ENCODE results near the gene AKR1B1. TPM values are rescaled to one million over a fixed set of nuclear protein-coding genes. Genes with fewer than 3 reads are reported as not detected.
A peak's percentile ranks its signal among the peaks of the same experiment; 100 is the strongest.

The AKR1B1 gene
- 33.0 TPM for polyA plus RNA-seq
- long read RNA-seq, donor 1, transcript AKR1B1-201 (10 exons, 1,409 nt) = major isoform, 8 of 8 reads
- long read RNA-seq, donor 1, partial matches to known transcripts = 0 of 8 reads
- long read RNA-seq, donor 1, other reads (novel, unspliced or antisense) = 0 of 8 reads
- long read RNA-seq, donor 2, transcript AKR1B1-201 (10 exons, 1,409 nt) = major isoform, 24 of 55 reads
- long read RNA-seq, donor 2, partial matches to known transcripts = 30 of 55 reads
- long read RNA-seq, donor 2, other reads (novel, unspliced or antisense) = 0 of 55 reads
- long read RNA-seq, donor 3, transcript AKR1B1-201 (10 exons, 1,409 nt) = major isoform, 19 of 27 reads
- long read RNA-seq, donor 3, partial matches to known transcripts = 7 of 27 reads
- long read RNA-seq, donor 3, other reads (novel, unspliced or antisense) = 0 of 27 reads
- long read RNA-seq, donor 4, partial matches to known transcripts = 0 of 2 reads
- long read RNA-seq, donor 4, other reads (novel, unspliced or antisense) = 0 of 2 reads
- long read RNA-seq, donor 5, transcript AKR1B1-201 (10 exons, 1,409 nt) = major isoform, 14 of 14 reads
- long read RNA-seq, donor 5, partial matches to known transcripts = 0 of 14 reads
- long read RNA-seq, donor 5, other reads (novel, unspliced or antisense) = 0 of 14 reads
- long read RNA-seq, donor 6, transcript AKR1B1-201 (10 exons, 1,409 nt) = major isoform, 11 of 168 reads
- long read RNA-seq, donor 6, partial matches to known transcripts = 155 of 168 reads
- long read RNA-seq, donor 6, other reads (novel, unspliced or antisense) = 0 of 168 reads
- long read RNA-seq, donor 7, transcript AKR1B1-201 (10 exons, 1,409 nt) = major isoform, 14 of 14 reads
- long read RNA-seq, donor 7, partial matches to known transcripts = 0 of 14 reads
- long read RNA-seq, donor 7, other reads (novel, unspliced or antisense) = 0 of 14 reads
- long read RNA-seq, donor 8, transcript AKR1B1-201 (10 exons, 1,409 nt) = major isoform, 17 of 17 reads
- long read RNA-seq, donor 8, partial matches to known transcripts = 0 of 17 reads
- long read RNA-seq, donor 8, other reads (novel, unspliced or antisense) = 0 of 17 reads
- long read RNA-seq, donor 9, transcript AKR1B1-201 (10 exons, 1,409 nt) = major isoform, 13 of 14 reads
- long read RNA-seq, donor 9, partial matches to known transcripts = 0 of 14 reads
- long read RNA-seq, donor 9, other reads (novel, unspliced or antisense) = 0 of 14 reads
- long read RNA-seq, donor 10, transcript AKR1B1-201 (10 exons, 1,409 nt) = major isoform, 14 of 63 reads
- long read RNA-seq, donor 10, partial matches to known transcripts = 48 of 63 reads
- long read RNA-seq, donor 10, other reads (novel, unspliced or antisense) = 0 of 63 reads
- long read RNA-seq, donor 11, transcript AKR1B1-201 (10 exons, 1,409 nt) = major isoform, 14 of 22 reads
- long read RNA-seq, donor 11, partial matches to known transcripts = 8 of 22 reads
- long read RNA-seq, donor 11, other reads (novel, unspliced or antisense) = 0 of 22 reads

- peak; percentile 74 to 78 for DNase-seq
- H3K4me3 ChIP-seq (ENCODE audit: low read length) = peak within 1 kb of the TSS; percentile 54
- no peaks in the 10 kb centered on the region for H3K9me3 ChIP-seq (ENCODE audit: control insufficient read depth, low read depth, low read length)
- WGBS (ENCODE audit: insufficient coverage, low lambda C conversion rate) = 40% methylated on average over 1 of the region's 61 CpGs
- no peaks in the 10 kb centered on the region for H3K4me1 ChIP-seq (ENCODE audit: control insufficient read depth, insufficient read depth, low read length)
- peak within 1 kb of the TSS; percentile 33 for H3K27ac ChIP-seq (ENCODE audit: low read length)
- H3K36me3 ChIP-seq (ENCODE audit: control insufficient read depth, insufficient read depth, low read length) = no peaks in the 10 kb centered on the region
- peaks cover 16% of the 10 kb centered on the region for H3K27me3 ChIP-seq (ENCODE audit: control insufficient read depth, insufficient read depth, low read length)
These were observed at the start of gene AKR1B1 for GRCh38 chr7:134458806-134459698. AKR1B1 (minus strand) TSS chr7:134459100; CDS start chr7:134459062, 38 bp downstream.

GRCh38 chr7:134505856-134506255, 47.0 kb upstream of the AKR1B1 start:
- H3K9me3 ChIP-seq (ENCODE audit: control insufficient read depth, low read depth, low read length) = no peaks in the 10 kb centered on the region
- peaks cover 4% of the 10 kb centered on the region for H3K27me3 ChIP-seq (ENCODE audit: control insufficient read depth, insufficient read depth, low read length)
- H3K36me3 ChIP-seq (ENCODE audit: control insufficient read depth, insufficient read depth, low read length) = no peaks in the 10 kb centered on the region
- H3K4me3 ChIP-seq (ENCODE audit: low read length) = no peak overlapping the region
- DNase-seq = no peak
- H3K4me1 ChIP-seq (ENCODE audit: control insufficient read depth, insufficient read depth, low read length) = no peaks in the 10 kb centered on the region
- no peak overlapping the region for H3K27ac ChIP-seq (ENCODE audit: low read length)
- no CpG with 5 or more reads among the region's 4 CpGs for WGBS (ENCODE audit: insufficient coverage, low lambda C conversion rate)

- no peaks in the 10 kb centered on the region for H3K4me1 ChIP-seq (ENCODE audit: control insufficient read depth, insufficient read depth, low read length)
- WGBS (ENCODE audit: insufficient coverage, low lambda C conversion rate) = no CpG with 5 or more reads among the region's 3 CpGs
- no peaks in the 10 kb centered on the region for H3K9me3 ChIP-seq (ENCODE audit: control insufficient read depth, low read depth, low read length)
- H3K27me3 ChIP-seq (ENCODE audit: control insufficient read depth, insufficient read depth, low read length) = peaks cover 4% of the 10 kb centered on the region
- H3K36me3 ChIP-seq (ENCODE audit: control insufficient read depth, insufficient read depth, low read length) = no peaks in the 10 kb centered on the region
- no peak for DNase-seq
- no peak overlapping the region for H3K27ac ChIP-seq (ENCODE audit: low read length)
- no peak overlapping the region for H3K4me3 ChIP-seq (ENCODE audit: low read length)
These were observed 45.8 kb upstream of the AKR1B1 start for GRCh38 chr7:134504660-134505164.

GRCh38 chr7:134502463-134503371, 43.8 kb upstream of the AKR1B1 start:
- WGBS (ENCODE audit: insufficient coverage, low lambda C conversion rate) = 88% methylated on average over 1 of the region's 3 CpGs
- H3K9me3 ChIP-seq (ENCODE audit: control insufficient read depth, low read depth, low read length) = no peaks in the 10 kb centered on the region
- no peaks in the 10 kb centered on the region for H3K36me3 ChIP-seq (ENCODE audit: control insufficient read depth, insufficient read depth, low read length)
- peak; percentile 17 to 31 for DNase-seq
- no peak overlapping the region for H3K4me3 ChIP-seq (ENCODE audit: low read length)
- H3K4me1 ChIP-seq (ENCODE audit: control insufficient read depth, insufficient read depth, low read length) = no peaks in the 10 kb centered on the region
- H3K27me3 ChIP-seq (ENCODE audit: control insufficient read depth, insufficient read depth, low read length) = peaks cover 5% of the 10 kb centered on the region
- H3K27ac ChIP-seq (ENCODE audit: low read length) = no peak overlapping the region

GRCh38 chr7:134500982-134501381, 42.1 kb upstream of the AKR1B1 start:
- no peaks in the 10 kb centered on the region for H3K36me3 ChIP-seq (ENCODE audit: control insufficient read depth, insufficient read depth, low read length)
- H3K4me1 ChIP-seq (ENCODE audit: control insufficient read depth, insufficient read depth, low read length) = no peaks in the 10 kb centered on the region
- no peaks in the 10 kb centered on the region for H3K9me3 ChIP-seq (ENCODE audit: control insufficient read depth, low read depth, low read length)
- DNase-seq = no peak
- no peak overlapping the region for H3K4me3 ChIP-seq (ENCODE audit: low read length)
- 74% methylated on average over 3 of the region's 5 CpGs for WGBS (ENCODE audit: insufficient coverage, low lambda C conversion rate)
- peaks cover 5% of the 10 kb centered on the region for H3K27me3 ChIP-seq (ENCODE audit: control insufficient read depth, insufficient read depth, low read length)
- no peak overlapping the region for H3K27ac ChIP-seq (ENCODE audit: low read length)

GRCh38 chr7:134500406-134500805, 41.5 kb upstream of the AKR1B1 start:
- DNase-seq = no peak
- Histone ChIP-seq H3K27ac (ENCODE audit: low read length) (no peak overlapping the region), H3K4me1 (ENCODE audit: control insufficient read depth, insufficient read depth, low read length) (no peaks in the 10 kb centered on the region), H3K36me3 (ENCODE audit: control insufficient read depth, insufficient read depth, low read length) (no peaks in the 10 kb centered on the region), H3K4me3 (ENCODE audit: low read length) (no peak overlapping the region), H3K27me3 (ENCODE audit: control insufficient read depth, insufficient read depth, low read length) (peaks cover 5% of the 10 kb centered on the region), H3K9me3 (ENCODE audit: control insufficient read depth, low read depth, low read length) (no peaks in the 10 kb centered on the region)
- WGBS (ENCODE audit: insufficient coverage, low lambda C conversion rate) = no CpG with 5 or more reads among the region's 2 CpGs

- no peak for DNase-seq
- WGBS (ENCODE audit: insufficient coverage, low lambda C conversion rate) = no CpG with 5 or more reads among the region's 1 CpG
- Histone ChIP-seq H3K27me3 (ENCODE audit: control insufficient read depth, insufficient read depth, low read length) (peaks cover 4% of the 10 kb centered on the region), H3K27ac (ENCODE audit: low read length) (no peak overlapping the region), H3K36me3 (ENCODE audit: control insufficient read depth, insufficient read depth, low read length) (no peaks in the 10 kb centered on the region), H3K4me1 (ENCODE audit: control insufficient read depth, insufficient read depth, low read length) (no peaks in the 10 kb centered on the region), H3K9me3 (ENCODE audit: control insufficient read depth, low read depth, low read length) (no peaks in the 10 kb centered on the region), H3K4me3 (ENCODE audit: low read length) (no peak overlapping the region)
These were observed 36.6 kb upstream of the AKR1B1 start for GRCh38 chr7:134495546-134495945.

- H3K4me3 ChIP-seq (ENCODE audit: low read length) = no peak overlapping the region
- peaks cover 4% of the 10 kb centered on the region for H3K27me3 ChIP-seq (ENCODE audit: control insufficient read depth, insufficient read depth, low read length)
- H3K36me3 ChIP-seq (ENCODE audit: control insufficient read depth, insufficient read depth, low read length) = no peaks in the 10 kb centered on the region
- DNase-seq = no peak
- no peaks in the 10 kb centered on the region for H3K4me1 ChIP-seq (ENCODE audit: control insufficient read depth, insufficient read depth, low read length)
- no CpG with 5 or more reads among the region's 2 CpGs for WGBS (ENCODE audit: insufficient coverage, low lambda C conversion rate)
- H3K27ac ChIP-seq (ENCODE audit: low read length) = no peak overlapping the region
- H3K9me3 ChIP-seq (ENCODE audit: control insufficient read depth, low read depth, low read length) = no peaks in the 10 kb centered on the region
These were observed 34.2 kb upstream of the AKR1B1 start for GRCh38 chr7:134493091-134493490.
